Fibroblast of peridontal ligament (primary cell): Measurements from ENCODE around the gene ALG9.
"Not testable (repeated sequence)": the region's sequence is repeated elsewhere in the genome, so short reads cannot be mapped to it uniquely, and the experiment has no call there.

Source experiments
- DNase-seq: peaks from one replicate; pipeline ENCODE4 v3.0.0-alpha.2; 2010; ENCODE audit errors: extremely low read depth

The ALG9 gene

GRCh38 chr11:111796696-111797095 lies 74.7 kb downstream of the ALG9 start:
- DNase-seq: peak; percentile 74

- peak; percentile 86 for DNase-seq
Measured at GRCh38 chr11:111795334-111795985, 75.9 kb downstream of the ALG9 start.

DNA sequence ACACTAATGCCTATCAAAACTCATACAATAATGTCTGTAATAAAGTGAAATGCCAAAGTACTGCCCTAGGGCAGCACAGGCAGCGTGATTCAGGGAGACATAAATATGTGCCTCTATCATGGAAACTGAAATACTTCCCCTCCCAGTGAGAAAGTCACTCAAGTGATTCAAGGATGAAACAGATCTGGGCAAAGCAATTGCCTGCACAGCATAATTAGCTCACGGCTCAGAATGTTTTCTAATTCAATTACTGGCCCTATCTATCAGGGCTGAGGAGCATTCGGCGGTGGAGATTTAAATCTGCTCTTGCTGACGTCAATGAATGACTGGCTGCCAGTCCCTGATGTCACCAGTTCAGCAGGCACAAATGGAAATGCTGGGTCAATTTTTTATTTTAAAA lies 77.5 kb downstream of the ALG9 start:
- peak; percentile 85 for DNase-seq

DNA sequence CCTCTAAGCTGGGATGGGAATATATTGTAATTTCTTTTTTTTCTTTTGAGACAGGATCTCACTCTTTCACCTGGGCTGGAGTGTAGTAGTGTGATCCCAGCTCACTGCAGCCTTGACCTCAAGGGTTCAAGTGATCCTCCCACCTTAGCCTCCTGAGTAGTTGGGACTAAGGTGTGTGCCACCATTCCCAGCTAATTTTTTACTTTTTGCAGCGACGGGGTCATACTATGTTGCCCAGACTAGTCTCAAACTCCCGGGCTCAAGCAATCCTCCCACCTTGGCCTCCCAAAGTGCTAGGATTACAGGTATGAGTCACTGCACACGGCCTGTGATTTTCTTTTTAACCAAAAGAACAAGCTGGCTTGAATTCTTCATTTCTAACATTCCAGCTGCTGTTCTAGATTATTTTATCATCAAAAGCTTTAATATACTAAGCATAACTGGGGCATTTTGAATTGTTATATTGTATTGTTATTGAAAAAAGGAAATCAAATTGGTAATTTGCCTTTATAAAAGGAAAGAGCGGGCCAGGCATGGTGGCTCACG lies 78.4 kb downstream of the ALG9 start:
- peak; percentile 44 for DNase-seq

DNA sequence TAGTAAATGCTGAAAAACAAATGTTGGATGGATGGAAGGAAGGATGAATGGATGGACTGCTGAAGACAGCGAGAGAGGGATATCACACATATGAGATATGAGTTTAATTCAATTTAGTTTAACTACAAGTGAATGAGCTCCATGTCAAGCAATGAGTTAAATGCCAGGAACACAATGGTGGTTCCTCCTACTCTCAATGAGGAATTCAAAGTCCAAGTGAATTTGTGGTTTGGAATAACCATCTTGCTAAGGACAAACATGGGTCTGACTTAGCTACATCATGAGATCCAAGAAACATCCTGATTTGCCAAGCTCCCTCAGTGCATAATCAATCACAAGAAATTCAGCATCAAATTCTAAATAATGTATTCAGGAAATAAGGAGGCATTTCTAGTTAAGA lies 79.1 kb downstream of the ALG9 start:
- peak; percentile 48 for DNase-seq

DNA sequence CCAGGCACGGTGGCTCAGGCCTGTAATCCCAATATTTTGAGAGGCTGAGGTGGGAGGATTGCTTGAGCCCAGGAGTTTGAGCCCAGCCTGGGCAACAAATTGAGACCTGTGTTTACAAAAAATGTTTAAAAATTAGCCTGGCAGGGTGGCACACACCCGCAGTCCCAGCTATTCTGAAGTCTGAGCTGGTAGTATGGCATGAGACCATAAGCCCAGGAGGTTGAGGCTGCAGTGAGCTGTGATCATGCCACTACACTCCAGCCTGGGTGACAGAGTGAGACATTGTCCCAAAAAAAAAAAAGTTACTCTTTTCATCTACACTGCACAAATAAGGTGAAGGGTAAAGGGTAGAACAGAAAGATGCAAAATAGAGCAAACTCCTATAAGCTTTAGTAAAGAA lies 82.9 kb downstream of the ALG9 start:
- no peak for DNase-seq

DNA sequence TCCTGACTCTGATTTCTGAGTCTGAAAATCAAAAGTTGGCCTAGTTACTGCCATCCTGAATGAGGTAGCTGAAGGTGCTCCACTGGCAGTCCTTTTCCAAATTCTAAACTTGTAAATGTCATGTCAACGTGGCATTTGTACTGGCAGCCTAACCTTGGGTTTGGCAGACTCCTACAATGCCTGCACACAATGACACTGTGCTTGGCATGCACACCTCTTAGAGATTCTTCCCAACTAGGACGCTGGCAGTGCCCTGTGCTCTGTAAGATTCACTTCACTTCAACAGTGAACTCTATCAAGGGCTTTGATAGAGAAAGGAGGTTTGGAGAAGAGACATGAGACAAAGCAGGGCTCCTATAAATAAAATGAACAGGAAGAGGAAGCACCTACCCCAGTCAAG lies 83.3 kb downstream of the ALG9 start:
- no peak for DNase-seq

- no peak for DNase-seq
Measured at GRCh38 chr11:111785886-111786412, 85.4 kb downstream of the ALG9 start.

DNA sequence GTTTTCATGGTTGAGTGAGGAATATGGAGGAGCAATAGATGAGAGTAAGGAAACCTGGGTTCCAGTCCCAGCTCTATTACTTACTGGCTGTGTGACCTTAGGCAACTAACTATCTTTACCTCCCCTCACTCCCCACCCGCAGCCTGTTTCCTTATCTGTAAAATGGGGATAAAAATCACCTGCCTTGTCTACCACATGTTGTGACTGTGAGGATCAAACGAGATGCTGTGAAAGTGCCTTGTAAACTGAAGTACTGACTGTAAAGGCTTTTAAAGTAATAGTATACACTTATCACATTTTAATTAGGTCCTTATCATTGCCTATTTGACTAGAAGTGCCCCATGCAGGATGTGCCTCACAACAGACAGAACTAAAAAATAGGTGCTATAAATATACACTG lies 86.3 kb downstream of the ALG9 start:
- DNase-seq: no peak

DNA sequence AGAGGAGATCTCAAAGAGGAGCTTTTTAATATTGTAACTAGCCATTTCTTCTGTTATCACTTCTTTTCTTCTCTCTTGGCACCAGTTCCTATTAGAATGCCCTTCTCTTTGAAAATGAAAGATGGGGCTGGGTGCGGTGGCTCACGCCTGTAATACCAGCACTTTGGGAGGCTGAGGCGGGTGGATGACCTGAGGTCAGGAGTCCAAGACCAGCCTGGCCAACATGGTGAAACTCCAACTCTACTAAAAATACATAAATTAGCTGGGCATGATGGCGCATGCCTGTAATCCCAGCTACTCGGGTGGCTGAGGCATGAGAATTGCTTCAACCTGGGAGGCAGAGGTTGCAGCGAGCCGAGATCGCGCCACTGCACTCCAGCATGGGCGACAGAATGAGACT lies 87.1 kb downstream of the ALG9 start:
- not testable (repeated sequence) for DNase-seq

DNA sequence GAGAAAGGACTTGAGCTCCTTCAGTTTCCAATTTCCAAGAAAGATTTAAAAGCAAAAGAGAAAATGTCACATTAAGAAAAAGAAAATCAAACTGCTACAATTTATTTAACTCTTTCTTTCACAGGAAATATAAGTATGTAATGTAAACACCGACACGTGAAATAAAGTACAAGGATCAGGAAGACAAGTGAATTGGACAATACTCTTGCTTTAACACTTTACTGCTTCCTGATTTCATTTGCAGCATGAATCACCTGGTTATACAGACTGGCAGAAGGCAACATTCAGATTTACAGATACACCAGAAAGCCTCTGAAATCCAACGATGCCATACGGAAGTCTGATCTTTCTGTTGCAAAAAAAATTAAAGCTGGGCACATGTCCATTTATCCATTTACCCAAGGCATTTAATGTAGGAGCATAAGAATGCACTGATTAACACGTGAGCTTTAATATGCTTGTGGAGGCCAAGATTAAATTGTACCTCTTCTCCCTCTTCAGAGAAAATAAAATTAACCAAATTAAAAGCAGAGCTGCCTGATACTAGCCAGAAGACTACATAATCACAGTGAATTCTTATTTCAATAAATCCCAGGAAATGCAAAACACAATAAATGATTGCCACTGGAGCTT lies 89.2 kb downstream of the ALG9 start:
- DNase-seq: no peak

- no peak for DNase-seq
Measured at GRCh38 chr11:111779118-111779517, 92.3 kb downstream of the ALG9 start.

GRCh38 chr11:111778047-111778558 lies 93.3 kb downstream of the ALG9 start:
- no peak for DNase-seq

GRCh38 chr11:111777094-111778046 lies 94.0 kb downstream of the ALG9 start:
- DNase-seq: peak; percentile 92

DNA sequence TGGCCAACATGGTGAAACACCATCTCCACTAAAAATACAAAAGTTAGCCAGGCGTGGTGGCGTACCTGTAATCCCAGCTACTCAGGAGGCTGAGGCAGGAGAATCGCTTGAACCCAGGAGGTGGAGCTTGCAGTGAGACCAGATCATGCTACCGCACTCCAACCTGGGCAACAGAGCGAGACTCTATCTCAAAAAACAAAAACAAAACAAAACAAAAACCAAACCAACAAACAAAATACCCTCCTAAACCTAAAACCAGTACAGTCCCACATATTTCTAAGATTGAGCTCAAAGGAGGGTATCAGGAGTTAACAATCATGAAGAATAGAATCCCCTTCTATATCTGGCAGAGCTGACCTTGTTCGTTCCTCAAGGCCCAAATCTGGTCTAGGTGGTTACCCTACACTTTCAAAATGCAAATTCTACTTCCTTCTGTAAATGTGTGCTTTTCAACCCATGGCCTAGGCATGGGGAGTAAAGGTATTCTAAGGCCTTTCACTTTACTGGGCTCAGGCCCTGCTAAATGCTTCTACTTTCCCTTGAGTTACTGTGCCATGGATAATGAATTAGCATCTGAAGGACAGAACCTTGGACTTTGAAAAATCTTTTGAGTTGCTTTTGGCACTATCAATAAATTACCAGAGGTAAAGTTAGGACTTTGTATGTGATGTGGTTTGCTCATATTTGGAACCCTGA lies 94.8 kb downstream of the ALG9 start:
- no peak for DNase-seq

- peak; percentile 58 for DNase-seq
Measured at GRCh38 chr11:111774955-111775710, 96.2 kb downstream of the ALG9 start.

- no peak for DNase-seq
Measured at GRCh38 chr11:111772535-111772934, 98.8 kb downstream of the ALG9 start.

GRCh38 chr11:111771205-111771604 lies 100.2 kb downstream of the ALG9 start:
- not testable (repeated sequence) for DNase-seq

DNA sequence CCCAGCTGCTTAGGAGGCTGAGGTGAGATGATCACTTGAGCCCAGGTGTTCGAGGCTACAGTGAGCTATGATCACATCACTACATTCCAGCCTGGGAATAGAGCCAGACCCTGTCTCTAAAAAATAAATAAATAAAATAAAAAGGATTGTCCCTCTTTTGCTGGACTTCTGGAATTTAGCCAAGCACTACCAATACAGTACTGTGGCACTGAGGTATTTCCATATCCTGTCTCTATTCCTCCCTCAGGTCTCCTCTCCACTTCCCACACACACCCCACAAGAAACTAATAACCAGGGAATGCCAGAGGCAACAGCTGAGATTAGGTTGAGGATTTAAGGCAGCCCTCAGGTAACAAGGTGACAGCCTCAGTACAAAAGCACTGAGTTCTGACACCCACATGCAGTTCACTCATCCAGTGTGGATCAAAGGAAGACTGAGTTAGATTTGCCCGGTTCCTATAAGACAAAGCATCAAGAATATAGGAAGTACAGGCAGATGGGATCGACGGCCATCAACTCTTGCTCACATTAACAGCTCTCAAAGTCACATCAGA lies 100.7 kb downstream of the ALG9 start:
- no peak for DNase-seq

DNA sequence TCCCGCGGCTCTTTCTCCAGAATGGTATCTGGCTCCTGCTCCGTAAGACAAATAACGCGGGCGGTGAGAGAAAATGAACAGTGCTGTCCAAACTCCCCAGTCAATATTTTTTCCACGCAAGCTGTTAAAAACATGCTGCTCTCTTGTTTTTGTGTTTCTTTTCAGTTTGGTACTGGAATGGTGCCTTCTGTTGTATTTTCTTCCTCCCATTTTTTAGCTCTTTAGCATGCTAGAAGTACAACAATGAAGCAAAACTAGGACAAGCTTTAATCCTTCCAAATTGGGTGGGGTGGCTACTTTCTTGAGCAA lies 104.6 kb downstream of the ALG9 start:
- DNase-seq: no peak
